GM12878 (cell line): ENCODE results near the gene STKLD1. TPM values are rescaled to one million over a fixed set of nuclear protein-coding genes. Genes with fewer than 3 reads are reported as not detected.

Experiments used
- CBX3 ChIP-seq: fragments of 200-600 bp; sonication (generic); IDR thresholded peaks from 2 replicates; pipeline ENCODE4 v1.6.1; 2016; ENCODE audit warnings: low read depth, borderline replicate concordance
- CHD4 ChIP-seq: fragments of 200-600 bp; sonication (generic); IDR thresholded peaks from 2 replicates; pipeline ENCODE4 v1.6.1; 2016; ENCODE audit warnings: mild to moderate bottlenecking
- CTCF ChIP-seq, 3 experiments: IDR thresholded peaks in 2 of 3; conservative IDR thresholded peaks in 1 of 3; 2 replicates each; pipeline ENCODE4 v1.5.1; 2011; ENCODE audit warnings: low read depth in 3 of 3, low read length in 3 of 3, mild to moderate bottlenecking in 3 of 3, control low read depth in 2 of 3, moderate library complexity in 2 of 3, inconsistent platforms in 1 of 3, mixed read lengths in 1 of 3; ENCODE audit not compliant: control insufficient read depth in 2 of 3, insufficient read depth in 1 of 3; ENCODE audit errors: extremely low read depth in 1 of 3
- DPF2 ChIP-seq: fragments of 450-650 bp; IDR thresholded peaks from 2 replicates; pipeline ENCODE4 v1.6.1; 2017; ENCODE audit warnings: mild to moderate bottlenecking
- E4F1 ChIP-seq: fragments of 450-650 bp; IDR thresholded peaks from 2 replicates; pipeline ENCODE4 v1.6.1; 2018; ENCODE audit warnings: borderline replicate concordance, mild to moderate bottlenecking; ENCODE audit not compliant: partially characterized antibody
- EED ChIP-seq: sonication (generic); IDR thresholded peaks from 2 replicates; pipeline ENCODE4 v1.6.1; 2016; ENCODE audit warnings: antibody characterized with exemption, low read depth
- EP300 ChIP-seq, 2 experiments: fragments of 150-350 bp in 1 of 2; IDR thresholded peaks; 2 replicates each; pipeline ENCODE4 v1.6.1; 2011 to 2012; ENCODE audit warnings: low read depth in 2 of 2, low read length in 2 of 2, borderline replicate concordance in 1 of 2, improper control_type of control experiment in 1 of 2, inconsistent platforms in 1 of 2; ENCODE audit not compliant: control insufficient read depth in 1 of 2
- GATAD2B ChIP-seq: fragments of 450-650 bp; conservative IDR thresholded peaks from 2 replicates; pipeline ENCODE4 v1.6.1; 2017; ENCODE audit warnings: low read depth, mild to moderate bottlenecking, moderate library complexity
- HDGF ChIP-seq: fragments of 450-650 bp; IDR thresholded peaks from 2 replicates; pipeline ENCODE4 v1.6.1; 2016; ENCODE audit warnings: antibody characterized with exemption
- MEF2A ChIP-seq: IDR thresholded peaks from 2 replicates; pipeline ENCODE4 v1.6.1; 2011; ENCODE audit warnings: low read depth, mild to moderate bottlenecking, low read length, moderate library complexity; ENCODE audit not compliant: insufficient read depth
- NFIC ChIP-seq: IDR thresholded peaks from 2 replicates; pipeline ENCODE4 v1.6.1; 2012; ENCODE audit warnings: low read depth, mild to moderate bottlenecking, inconsistent platforms, low read length, moderate library complexity
- NKRF ChIP-seq: fragments of 450-650 bp; conservative IDR thresholded peaks from 2 replicates; pipeline ENCODE4 v1.6.1; 2017; ENCODE audit warnings: mild to moderate bottlenecking, moderate library complexity
- NR2C1 ChIP-seq: fragments of 450-650 bp; IDR thresholded peaks from 2 replicates; pipeline ENCODE4 v1.6.1; 2017; ENCODE audit warnings: antibody characterized with exemption, mild to moderate bottlenecking, moderate library complexity
- RAD21 ChIP-seq: IDR thresholded peaks from 2 replicates; pipeline ENCODE4 v1.6.1; 2011; ENCODE audit warnings: mild to moderate bottlenecking, low read depth, low read length, moderate library complexity; ENCODE audit not compliant: insufficient read depth
- RB1 ChIP-seq: fragments of 450-650 bp; formaldehyde crosslinking; IDR thresholded peaks from 2 replicates; pipeline ENCODE4 v1.6.1; 2017; ENCODE audit warnings: mild to moderate bottlenecking, borderline replicate concordance
- RBBP5 ChIP-seq: fragments of 200-600 bp; sonication (generic); conservative IDR thresholded peaks from 2 replicates; pipeline ENCODE4 v1.6.1; 2016
- RELB ChIP-seq: fragments of 450-650 bp; IDR thresholded peaks from 2 replicates; pipeline ENCODE4 v1.6.1; 2017; ENCODE audit warnings: low read depth, mild to moderate bottlenecking, moderate library complexity
- STAT1 ChIP-seq: fragments of 450-650 bp; conservative IDR thresholded peaks from 2 replicates; pipeline ENCODE4 v1.6.1; 2014; ENCODE audit warnings: antibody characterized with exemption, mild to moderate bottlenecking
- TARDBP ChIP-seq: IDR thresholded peaks from 2 replicates; pipeline ENCODE4 v1.6.1; 2016; ENCODE audit warnings: borderline replicate concordance
- TBL1XR1 ChIP-seq: IDR thresholded peaks from 2 replicates; pipeline ENCODE4 v1.6.1; 2012; ENCODE audit warnings: low read depth, low read length, improper control_type of control experiment
- TCF12 ChIP-seq: IDR thresholded peaks from 2 replicates; pipeline ENCODE4 v1.6.1; 2011; ENCODE audit warnings: low read depth, mild to moderate bottlenecking, low read length
- YBX1 ChIP-seq: fragments of 450-650 bp; IDR thresholded peaks from 2 replicates; pipeline ENCODE4 v1.6.1; 2016; ENCODE audit warnings: antibody characterized with exemption
- polyA plus RNA-seq, 11 experiments: library from polyadenylated mRNA; depleted of rRNA in 4 of 11; unstranded in 6 of 11; stranded (reverse) in 5 of 11; fragments of >200 nt; fragmentation: Nextera tagmentation in 4 of 11; fragmentation: Illumina TruSeq in 1 of 11; extraction: Ambion mirVana in 4 of 11; extraction: Trizol in 1 of 11; gene quantifications; 1 replicate in 1 of 11; 2 replicates in 10 of 11; pipeline versions ENCODE4 v1.2.1 to v1.2.3, GENCODE V29; 2011 to 2016; ENCODE audit warnings: inconsistent platforms in 2 of 11, missing spikeins in 2 of 11, low read depth in 1 of 11
- total RNA-seq, 4 experiments: library from RNA; depleted of rRNA in 3 of 4; stranded (reverse); fragments of >200 nt in 3 of 4; fragmentation: Illumina TruSeq in 1 of 4; extraction: Trizol in 1 of 4; gene quantifications; 2 replicates each; pipeline versions ENCODE4 v1.2.1 to v1.2.3, GENCODE V29; 2013 to 2021

The STKLD1 gene
- total and polyA plus RNA-seq, 10 of the 15 experiments (the other 5 are each of a cell fraction or from before 2014, with no cell fraction given), result 0.07 to 0.40 (median 0.29) TPM; not detected in 4

GRCh38 chr9:133417541-133418461 lies 41.6 kb downstream of the STKLD1 start, which contains the start of gene REXO4 (continued):
- TF ChIP-seq E4F1 (peak; percentile 84), CBX3 (no peak), RELB (peak; percentile 99), RBBP5 (no peak), TBL1XR1 (peak; percentile 75), DPF2 (peak; percentile 93), GATAD2B (peak; percentile 89; the same call in 1 of the 2 replicates), EP300 (IDR thresholded peaks at IDR 0.05; ENCODE audit: borderline replicate concordance in 1 of 2, control insufficient read depth in 1 of 2, low read depth in 2 of 2, low read length in 2 of 2) (no peak), NR2C1 (peak; percentile 96), CHD4 (no peak), TCF12 (0 out of 2 replicates have a peak, but pooled peaks have one; percentile 19), RB1 (0 out of 2 replicates have a peak, but pooled peaks have one; percentile 91), STAT1 (peak; percentile 93; the same call in 1 of the 2 replicates), EED (peak; percentile 51; the same call in 1 of the 2 replicates), CTCF (IDR thresholded peaks at IDR 0.05 in 2 of 3, conservative IDR thresholded peaks at IDR 0.05 in 1 of 3; ENCODE audit: control insufficient read depth in 2 of 3, extremely low read depth in 1 of 3, insufficient read depth in 1 of 3, low read depth in 3 of 3, low read length in 3 of 3) (no peak), NKRF (peak; percentile 96), TARDBP (peak; percentile 75; the same call in 1 of the 2 replicates), MEF2A (peak; percentile 51; the same call in 1 of the 2 replicates), RAD21 (no peak), NFIC (no peak), HDGF (0 out of 2 replicates have a peak, but pooled peaks have one; percentile 37), YBX1 (no peak)
